Epithelial cell of proximal tubule (primary cell): Measurements from ENCODE around the gene ABHD16A. TPM values are rescaled to one million over a fixed set of nuclear protein-coding genes. Genes with fewer than 3 reads are reported as not detected.

Experiments used
- DNase-seq: peaks from one replicate; pipeline ENCODE4 v3.0.0-alpha.2; 2011; ENCODE audit warnings: low read depth
- H3K4me3 ChIP-seq: 2 replicates; pipeline ENCODE4 v1.5.1; 2011; ENCODE audit warnings: low read depth, mild to moderate bottlenecking, low read length
- CTCF ChIP-seq: conservative IDR thresholded peaks from 2 replicates; pipeline ENCODE4 v1.5.1; 2012; ENCODE audit warnings: low read depth, mild to moderate bottlenecking, low read length
- total RNA-seq: library from RNA; depleted of rRNA; stranded (reverse); fragments of >200 nt; gene quantifications from 2 replicates; pipeline ENCODE4 v1.2.3, GENCODE V29; 2015

The ABHD16A gene
- total RNA-seq, 1 donor from 2014 or later, result 25.4 TPM

- H3K4me3 ChIP-seq, result no peak overlapping the region
- no peak for TF ChIP-seq CTCF
- DNase-seq, result no peak
These were observed 25.2 kb downstream of the ABHD16A start for GRCh38 chr6:31677955-31678354.

GRCh38 chr6:31676904-31677303, 26.2 kb downstream of the ABHD16A start:
- no peak for TF ChIP-seq CTCF
- no peak overlapping the region for H3K4me3 ChIP-seq
- no peak for DNase-seq

- TF ChIP-seq CTCF, result no peak
- no peak for DNase-seq
- no peak overlapping the region for H3K4me3 ChIP-seq
These were observed 26.7 kb downstream of the ABHD16A start for GRCh38 chr6:31676322-31676903.

- no peak for DNase-seq
- TF ChIP-seq CTCF, result no peak
- no peak within 1 kb of the TSS for H3K4me3 ChIP-seq
These were observed 33.4 kb downstream of the ABHD16A start, which contains the start of gene LY6G5B for GRCh38 chr6:31669676-31670075. TSS of gene LY6G5B (plus strand) at chr6:31669976. CDS start at chr6:31670951, 975 bp downstream.

- H3K4me3 ChIP-seq, result peak overlapping the region; percentile 98
- no peak for DNase-seq
- no peak for TF ChIP-seq CTCF
These were observed 36.7 kb downstream of the ABHD16A start for GRCh38 chr6:31666337-31666965.

- H3K4me3 ChIP-seq, result peak within 1 kb of the TSS; percentile 98
- peak; percentile 77 for DNase-seq
- no peak for TF ChIP-seq CTCF
These were observed 37.4 kb downstream of the ABHD16A start, which contains the start of gene CSNK2B for GRCh38 chr6:31665501-31666336. TSS of gene CSNK2B (plus strand) at chr6:31666080. CDS start at chr6:31666832, 752 bp downstream.
